ENCODE results near the gene TMEM222. TPM values are rescaled to one million over a fixed set of nuclear protein-coding genes. Genes with fewer than 3 reads are reported as not detected.

Gene TMEM222
- total RNA-seq, 1 experiment from 2014 or later, result 57.4 TPM

DNA sequence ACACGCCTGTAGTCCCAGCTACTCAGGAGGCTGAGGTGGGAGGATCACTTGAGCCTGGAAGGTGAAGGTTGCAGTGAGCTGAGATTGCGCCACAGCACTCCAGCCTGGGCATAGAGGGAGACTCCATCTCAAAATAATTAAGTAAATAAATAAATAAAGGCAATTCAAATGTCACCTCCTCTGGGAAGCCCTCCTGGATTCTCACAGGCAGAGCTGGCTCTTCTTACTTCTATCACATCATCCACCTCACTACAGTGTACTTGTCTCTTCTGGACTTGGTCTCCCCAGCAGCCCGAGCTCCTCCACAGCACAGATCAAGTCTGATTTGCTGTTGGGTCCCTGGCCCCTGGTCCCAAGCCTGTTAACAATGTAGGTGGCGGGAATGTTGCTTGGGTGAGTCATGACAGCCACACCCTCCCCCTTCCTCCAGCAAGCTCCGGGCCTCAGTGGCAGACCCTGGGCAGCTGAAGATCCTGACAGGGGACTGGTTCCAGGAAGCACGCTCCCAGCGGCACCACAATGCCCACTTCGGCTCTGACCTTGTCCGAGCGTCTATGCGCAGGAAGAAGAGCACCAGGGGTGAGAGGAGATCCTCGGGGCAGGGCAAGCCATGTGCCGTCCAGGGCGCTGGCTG is 25.1 kb downstream of the TMEM222 start:
- intact Hi-C loops (cut with micrococcal nuclease), result no loop called here
- Histone ChIP-seq H2AFZ (ENCODE audit: low read length) (no peak overlapping the region), H3K27me3 (ENCODE audit: low read length) (no peaks in the 10 kb centered on the region), H3F3A (ENCODE audit: low read length, unreplicated experiment) (no peaks in the 10 kb centered on the region), H3K27ac (ENCODE audit: low read length) (no peak overlapping the region), H4K20me1 (ENCODE audit: low read length) (no peaks in the 10 kb centered on the region), H3K4me3 (ENCODE audit: low read length) (no peak overlapping the region), H3K9me3 (ENCODE audit: low read length) (no peaks in the 10 kb centered on the region), H3K36me3 (ENCODE audit: low read depth, low read length) (no peaks in the 10 kb centered on the region), H3K79me2 (ENCODE audit: low read length) (peaks cover 21% of the 10 kb centered on the region), H3K4me1 (ENCODE audit: insufficient read depth, low read length) (peaks cover 35% of the 10 kb centered on the region), H3K4me2 (ENCODE audit: low read length) (0 out of 2 replicates have a peak overlapping the region, but pooled peaks have one; percentile 15), H3K9ac (ENCODE audit: low read length) (no peak overlapping the region), H3K9me2 (replicated peaks; ENCODE audit: low read length) (no peaks in the 10 kb centered on the region)
- no peak for ATAC-seq
- ChIA-PET POLR2A (ENCODE audit: unreplicated experiment) (no interaction called here), CTCF (no interaction called here)
- BruUV-seq (replicated peaks), result no TSS peak
- TF ChIP-seq, protein P1, sequence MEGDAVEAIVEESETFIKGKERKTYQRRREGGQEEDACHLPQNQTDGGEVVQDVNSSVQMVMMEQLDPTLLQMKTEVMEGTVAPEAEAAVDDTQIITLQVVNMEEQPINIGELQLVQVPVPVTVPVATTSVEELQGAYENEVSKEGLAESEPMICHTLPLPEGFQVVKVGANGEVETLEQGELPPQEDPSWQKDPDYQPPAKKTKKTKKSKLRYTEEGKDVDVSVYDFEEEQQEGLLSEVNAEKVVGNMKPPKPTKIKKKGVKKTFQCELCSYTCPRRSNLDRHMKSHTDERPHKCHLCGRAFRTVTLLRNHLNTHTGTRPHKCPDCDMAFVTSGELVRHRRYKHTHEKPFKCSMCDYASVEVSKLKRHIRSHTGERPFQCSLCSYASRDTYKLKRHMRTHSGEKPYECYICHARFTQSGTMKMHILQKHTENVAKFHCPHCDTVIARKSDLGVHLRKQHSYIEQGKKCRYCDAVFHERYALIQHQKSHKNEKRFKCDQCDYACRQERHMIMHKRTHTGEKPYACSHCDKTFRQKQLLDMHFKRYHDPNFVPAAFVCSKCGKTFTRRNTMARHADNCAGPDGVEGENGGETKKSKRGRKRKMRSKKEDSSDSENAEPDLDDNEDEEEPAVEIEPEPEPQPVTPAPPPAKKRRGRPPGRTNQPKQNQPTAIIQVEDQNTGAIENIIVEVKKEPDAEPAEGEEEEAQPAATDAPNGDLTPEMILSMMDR (conservative IDR thresholded peaks at IDR 0.05; ENCODE audit: low read depth, low read length), result no peak
- TF ChIP-seq EZH2phosphoT487 (IDR thresholded peaks at IDR 0.05; ENCODE audit: borderline replicate concordance, low read length), result no peak
- TF ChIP-seq EZH2 (IDR thresholded peaks at IDR 0.05; ENCODE audit: low read length, unreplicated experiment), result no peak
- peak; percentile 51 for DNase-seq

DNA sequence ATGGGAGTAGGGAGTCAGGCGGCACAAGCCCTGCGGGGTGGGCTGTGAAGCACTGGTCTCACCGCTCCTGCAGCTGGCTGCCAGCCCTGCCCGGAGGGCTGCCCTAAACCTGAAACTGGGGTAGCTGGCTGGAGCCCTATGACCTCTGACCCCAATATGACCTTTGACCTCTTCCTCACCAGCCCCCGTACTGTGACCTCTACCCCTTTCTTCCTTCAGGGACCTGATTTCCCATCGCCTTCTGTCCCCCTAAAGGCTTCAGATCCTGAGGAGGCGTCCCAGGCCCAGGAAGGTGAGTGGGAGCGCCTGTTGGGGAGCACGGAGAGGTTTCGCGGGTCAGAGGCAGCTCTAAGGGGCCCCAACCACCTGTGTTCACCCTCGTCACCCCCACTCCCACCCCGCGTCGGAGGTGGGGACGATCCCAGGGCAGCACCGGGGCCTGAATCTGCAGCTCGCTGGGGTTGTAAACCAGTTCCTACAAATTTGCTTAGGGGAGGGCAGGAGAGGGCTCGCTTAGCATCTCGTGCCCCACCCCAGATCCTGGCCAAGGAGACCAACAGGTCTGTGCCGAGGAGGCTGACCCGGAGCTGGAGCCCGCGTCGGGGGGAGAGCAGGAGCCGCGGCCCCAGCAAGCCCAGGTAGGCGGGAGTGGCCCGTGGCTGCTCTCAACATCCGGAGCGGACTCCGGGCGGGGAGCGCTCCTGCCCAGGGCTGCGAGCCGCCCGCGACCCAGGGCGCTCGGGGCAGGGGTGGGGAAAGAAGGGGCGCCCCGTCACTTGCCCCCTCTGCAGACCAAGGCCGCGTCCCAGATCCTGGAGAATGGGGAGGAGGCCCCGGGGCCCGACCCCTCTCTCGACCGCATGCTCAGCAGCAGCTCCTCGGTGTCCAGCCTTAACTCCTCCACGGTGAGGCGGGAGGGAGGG is 27.2 kb downstream of the TMEM222 start:
- TSS peak; percentile 40 for BruUV-seq (replicated peaks)

More for the DNA sequence above, 27.2 kb downstream of the TMEM222 start:
- Histone ChIP-seq H3K9me2 (replicated peaks; ENCODE audit: low read length) (no peaks in the 10 kb centered on the region), H3K4me1 (ENCODE audit: insufficient read depth, low read length) (peaks cover 16% of the 10 kb centered on the region), H4K20me1 (ENCODE audit: low read length) (no peaks in the 10 kb centered on the region), H3K4me2 (ENCODE audit: low read length) (peak overlapping the region; percentile 96), H3K27ac (ENCODE audit: low read length) (peak overlapping the region; percentile 60), H3K36me3 (ENCODE audit: low read depth, low read length) (no peaks in the 10 kb centered on the region), H3K27me3 (ENCODE audit: low read length) (no peaks in the 10 kb centered on the region), H3K4me3 (ENCODE audit: low read length) (peak overlapping the region; percentile 71), H3K9me3 (ENCODE audit: low read length) (no peaks in the 10 kb centered on the region), H3K79me2 (ENCODE audit: low read length) (peaks cover under 1% of the 10 kb centered on the region; the same call in 1 of the 2 replicates), H3F3A (ENCODE audit: low read length, unreplicated experiment) (no peaks in the 10 kb centered on the region), H3K9ac (ENCODE audit: low read length) (peak overlapping the region; percentile 69), H2AFZ (ENCODE audit: low read length) (peak overlapping the region; percentile 82)
- TF ChIP-seq, protein P1 (conservative IDR thresholded peaks at IDR 0.05; ENCODE audit: low read depth, low read length), result no peak
- no peak for TF ChIP-seq EZH2 (IDR thresholded peaks at IDR 0.05; ENCODE audit: low read length, unreplicated experiment)
- no peak for TF ChIP-seq EZH2phosphoT487 (IDR thresholded peaks at IDR 0.05; ENCODE audit: borderline replicate concordance, low read length)
- ChIA-PET CTCF (interaction anchor here (0.5 to 0.7 kb wide), 3 partner anchors 50 to 114 kb away, joined by 3 to 4 read pairs (median 4); partner anchors contain the start of gene WDTC1), POLR2A (ENCODE audit: unreplicated experiment) (interaction anchor here (0.7 kb wide), 1 partner anchor 18 kb away, joined by 11 read pairs; the partner anchor contains the start of gene MAP3K6)
- ATAC-seq, result peak; percentile 81
- peak; percentile 90 for DNase-seq
- intact Hi-C loops (cut with micrococcal nuclease), result loop anchor here (1.0 kb wide), 1 partner anchor 8 kb away; no protein-coding TSS in a partner anchor

Data from PC-3 (cell line).